ENCODE data around the gene TBC1D4. TPM values are rescaled to one million over a fixed set of nuclear protein-coding genes. Genes with fewer than 3 reads are reported as not detected.

TBC1D4 gene
- total and polyA plus RNA-seq, 2 experiments from 2014 or later, result 18.7 to 38.2 TPM

DNA sequence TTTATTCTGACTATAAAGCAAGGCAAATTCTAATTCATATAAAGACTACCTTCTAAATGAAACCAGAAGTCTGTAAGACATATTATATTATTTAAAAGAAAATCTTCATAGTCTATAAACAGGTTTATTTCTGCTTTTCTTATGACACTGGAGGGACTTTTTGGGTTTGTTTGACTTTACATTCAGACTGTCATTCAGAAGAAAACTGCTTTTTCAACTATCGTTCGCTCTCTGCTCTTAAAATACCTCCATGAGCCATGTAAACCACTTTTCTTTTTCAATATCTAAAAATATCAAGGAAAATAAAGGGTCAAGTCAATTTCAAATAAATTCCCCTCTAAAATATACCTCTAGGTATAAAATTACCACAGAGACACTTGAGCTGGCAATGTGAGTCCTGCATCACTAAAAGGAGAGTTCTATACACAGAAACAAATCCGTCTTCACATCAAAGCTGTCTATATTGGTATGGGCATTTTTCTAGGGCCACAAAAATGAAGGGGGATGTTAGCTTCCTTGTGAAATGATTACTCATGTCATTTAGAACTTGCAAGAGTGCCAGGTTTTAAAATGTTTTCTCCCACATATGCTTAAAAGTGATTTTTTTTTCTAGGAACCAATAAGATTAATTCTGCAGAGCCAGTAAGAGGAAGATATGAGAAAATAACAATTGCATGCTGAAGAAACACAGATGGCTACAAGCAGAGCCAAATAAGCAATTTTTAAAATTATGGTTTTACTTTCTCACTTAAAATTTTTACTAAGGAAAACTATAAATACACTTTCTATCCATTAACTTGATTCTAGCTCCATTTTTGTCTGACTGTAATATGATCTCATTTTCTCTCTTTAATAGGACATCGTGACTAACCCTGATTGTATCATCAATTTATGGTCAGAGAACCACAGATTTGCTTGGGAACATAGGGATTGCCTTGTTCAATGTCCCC, 181.8 kb downstream of the TBC1D4 start:
- H3K36me3 ChIP-seq (ENCODE audit: insufficient read depth), result no peaks in the 10 kb centered on the region
- DNase-seq (ENCODE audit: low spot score) (no peak), ATAC-seq (no peak)
- no peaks in the 10 kb centered on the region for H4K20me1 ChIP-seq (replicated peaks; ENCODE audit: insufficient read depth)
- no peaks in the 10 kb centered on the region for H3K9me2 ChIP-seq (ENCODE audit: insufficient read depth)
- H3K4me1 Mint-ChIP-seq, result no peaks in the 10 kb centered on the region
- no peak overlapping the region for H3K27ac ChIP-seq (ENCODE audit: low read depth)
- H3K27ac Mint-ChIP-seq, result no peak overlapping the region
- H3K9me3 Mint-ChIP-seq, result no peaks in the 10 kb centered on the region
- H3K79me2 ChIP-seq (replicated peaks; ENCODE audit: insufficient read depth), result no peaks in the 10 kb centered on the region
- no peak overlapping the region for H3K4me2 ChIP-seq
- H3K4me1 ChIP-seq (ENCODE audit: insufficient read depth), result no peaks in the 10 kb centered on the region
- H3K27me3 ChIP-seq (ENCODE audit: insufficient read depth), result no peaks in the 10 kb centered on the region
- no peaks in the 10 kb centered on the region for H3K27me3 Mint-ChIP-seq (ENCODE audit: insufficient read depth, low read depth, poor library complexity)
- H3K4me3 Mint-ChIP-seq, result no peak overlapping the region
- no peak overlapping the region for H2AFZ ChIP-seq
- peaks cover 2% of the 10 kb centered on the region; the same call in 1 of the 3 replicates for H3K36me3 Mint-ChIP-seq (ENCODE audit: low read depth)
- H3F3A ChIP-seq (replicated peaks; ENCODE audit: low read depth), result no peaks in the 10 kb centered on the region
- no peak overlapping the region for H3K4me3 ChIP-seq
- TF ChIP-seq, protein P1, sequence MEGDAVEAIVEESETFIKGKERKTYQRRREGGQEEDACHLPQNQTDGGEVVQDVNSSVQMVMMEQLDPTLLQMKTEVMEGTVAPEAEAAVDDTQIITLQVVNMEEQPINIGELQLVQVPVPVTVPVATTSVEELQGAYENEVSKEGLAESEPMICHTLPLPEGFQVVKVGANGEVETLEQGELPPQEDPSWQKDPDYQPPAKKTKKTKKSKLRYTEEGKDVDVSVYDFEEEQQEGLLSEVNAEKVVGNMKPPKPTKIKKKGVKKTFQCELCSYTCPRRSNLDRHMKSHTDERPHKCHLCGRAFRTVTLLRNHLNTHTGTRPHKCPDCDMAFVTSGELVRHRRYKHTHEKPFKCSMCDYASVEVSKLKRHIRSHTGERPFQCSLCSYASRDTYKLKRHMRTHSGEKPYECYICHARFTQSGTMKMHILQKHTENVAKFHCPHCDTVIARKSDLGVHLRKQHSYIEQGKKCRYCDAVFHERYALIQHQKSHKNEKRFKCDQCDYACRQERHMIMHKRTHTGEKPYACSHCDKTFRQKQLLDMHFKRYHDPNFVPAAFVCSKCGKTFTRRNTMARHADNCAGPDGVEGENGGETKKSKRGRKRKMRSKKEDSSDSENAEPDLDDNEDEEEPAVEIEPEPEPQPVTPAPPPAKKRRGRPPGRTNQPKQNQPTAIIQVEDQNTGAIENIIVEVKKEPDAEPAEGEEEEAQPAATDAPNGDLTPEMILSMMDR (conservative IDR thresholded peaks at IDR 0.05; ENCODE audit: low read depth in 2 of 2), result no peak
- TF ChIP-seq, protein P2, sequence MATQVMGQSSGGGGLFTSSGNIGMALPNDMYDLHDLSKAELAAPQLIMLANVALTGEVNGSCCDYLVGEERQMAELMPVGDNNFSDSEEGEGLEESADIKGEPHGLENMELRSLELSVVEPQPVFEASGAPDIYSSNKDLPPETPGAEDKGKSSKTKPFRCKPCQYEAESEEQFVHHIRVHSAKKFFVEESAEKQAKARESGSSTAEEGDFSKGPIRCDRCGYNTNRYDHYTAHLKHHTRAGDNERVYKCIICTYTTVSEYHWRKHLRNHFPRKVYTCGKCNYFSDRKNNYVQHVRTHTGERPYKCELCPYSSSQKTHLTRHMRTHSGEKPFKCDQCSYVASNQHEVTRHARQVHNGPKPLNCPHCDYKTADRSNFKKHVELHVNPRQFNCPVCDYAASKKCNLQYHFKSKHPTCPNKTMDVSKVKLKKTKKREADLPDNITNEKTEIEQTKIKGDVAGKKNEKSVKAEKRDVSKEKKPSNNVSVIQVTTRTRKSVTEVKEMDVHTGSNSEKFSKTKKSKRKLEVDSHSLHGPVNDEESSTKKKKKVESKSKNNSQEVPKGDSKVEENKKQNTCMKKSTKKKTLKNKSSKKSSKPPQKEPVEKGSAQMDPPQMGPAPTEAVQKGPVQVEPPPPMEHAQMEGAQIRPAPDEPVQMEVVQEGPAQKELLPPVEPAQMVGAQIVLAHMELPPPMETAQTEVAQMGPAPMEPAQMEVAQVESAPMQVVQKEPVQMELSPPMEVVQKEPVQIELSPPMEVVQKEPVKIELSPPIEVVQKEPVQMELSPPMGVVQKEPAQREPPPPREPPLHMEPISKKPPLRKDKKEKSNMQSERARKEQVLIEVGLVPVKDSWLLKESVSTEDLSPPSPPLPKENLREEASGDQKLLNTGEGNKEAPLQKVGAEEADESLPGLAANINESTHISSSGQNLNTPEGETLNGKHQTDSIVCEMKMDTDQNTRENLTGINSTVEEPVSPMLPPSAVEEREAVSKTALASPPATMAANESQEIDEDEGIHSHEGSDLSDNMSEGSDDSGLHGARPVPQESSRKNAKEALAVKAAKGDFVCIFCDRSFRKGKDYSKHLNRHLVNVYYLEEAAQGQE (IDR thresholded peaks at IDR 0.05; ENCODE audit: unreplicated experiment), result no peak
- TF ChIP-seq ZNF331 (CRISPR knock-in tag; IDR thresholded peaks at IDR 0.05; ENCODE audit: low read depth) (no peak), CREB1 (CRISPR knock-in tag; IDR thresholded peaks at IDR 0.05; ENCODE audit: low read depth) (no peak), JUNB (IDR thresholded peaks at IDR 0.05; ENCODE audit: unreplicated experiment) (no peak)

DNA sequence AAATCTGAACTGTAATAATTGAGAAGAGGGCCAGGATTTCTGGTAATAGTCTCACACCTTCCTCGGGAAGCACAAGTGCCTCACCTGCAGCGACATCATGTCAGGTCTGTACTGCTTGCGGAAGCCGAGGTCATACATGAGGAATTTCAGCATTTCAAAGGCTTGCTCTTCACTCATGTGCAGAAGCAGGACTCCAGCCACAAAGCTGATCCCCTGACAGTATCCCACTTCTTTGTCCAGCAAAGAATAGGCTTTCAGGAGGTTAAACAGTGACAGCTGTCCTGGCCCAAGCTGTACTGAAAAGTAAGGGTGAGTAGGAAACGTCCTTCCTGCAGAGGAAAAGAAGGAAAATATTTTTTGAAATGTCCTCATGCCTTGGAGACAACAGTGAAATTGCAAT, 182.7 kb downstream of the TBC1D4 start:
- Mint-ChIP-seq H3K9me3 (no peaks in the 10 kb centered on the region), H3K4me3 (no peak overlapping the region), H3K27ac (no peak overlapping the region), H3K4me1 (no peaks in the 10 kb centered on the region), H3K27me3 (ENCODE audit: insufficient read depth, low read depth, poor library complexity) (no peaks in the 10 kb centered on the region), H3K36me3 (ENCODE audit: low read depth) (no peaks in the 10 kb centered on the region)
- Histone ChIP-seq H3K79me2 (replicated peaks; ENCODE audit: insufficient read depth) (no peaks in the 10 kb centered on the region), H3K27me3 (ENCODE audit: insufficient read depth) (no peaks in the 10 kb centered on the region), H3K36me3 (ENCODE audit: insufficient read depth) (no peaks in the 10 kb centered on the region), H3K27ac (ENCODE audit: low read depth) (no peak overlapping the region), H4K20me1 (replicated peaks; ENCODE audit: insufficient read depth) (no peaks in the 10 kb centered on the region), H2AFZ (no peak overlapping the region), H3K4me2 (no peak overlapping the region), H3K4me3 (no peak overlapping the region), H3K4me1 (ENCODE audit: insufficient read depth) (no peaks in the 10 kb centered on the region), H3F3A (replicated peaks; ENCODE audit: low read depth) (no peaks in the 10 kb centered on the region), H3K9me2 (ENCODE audit: insufficient read depth) (no peaks in the 10 kb centered on the region)
- TF ChIP-seq ZNF114 (CRISPR knock-in tag; IDR thresholded peaks at IDR 0.05) (no peak), NANOG (IDR thresholded peaks at IDR 0.05; ENCODE audit: borderline replicate concordance) (no peak), ZNF331 (CRISPR knock-in tag; IDR thresholded peaks at IDR 0.05; ENCODE audit: low read depth) (no peak)
- TF ChIP-seq, protein P2 (IDR thresholded peaks at IDR 0.05; ENCODE audit: unreplicated experiment), result no peak
- TF ChIP-seq, protein P3, sequence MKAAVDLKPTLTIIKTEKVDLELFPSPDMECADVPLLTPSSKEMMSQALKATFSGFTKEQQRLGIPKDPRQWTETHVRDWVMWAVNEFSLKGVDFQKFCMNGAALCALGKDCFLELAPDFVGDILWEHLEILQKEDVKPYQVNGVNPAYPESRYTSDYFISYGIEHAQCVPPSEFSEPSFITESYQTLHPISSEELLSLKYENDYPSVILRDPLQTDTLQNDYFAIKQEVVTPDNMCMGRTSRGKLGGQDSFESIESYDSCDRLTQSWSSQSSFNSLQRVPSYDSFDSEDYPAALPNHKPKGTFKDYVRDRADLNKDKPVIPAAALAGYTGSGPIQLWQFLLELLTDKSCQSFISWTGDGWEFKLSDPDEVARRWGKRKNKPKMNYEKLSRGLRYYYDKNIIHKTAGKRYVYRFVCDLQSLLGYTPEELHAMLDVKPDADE (IDR thresholded peaks at IDR 0.05), result no peak
- no peak for DNase-seq (ENCODE audit: low spot score)
- ATAC-seq, result no peak
